GM23338 (cell line): ENCODE measurements around the gene TMEM37. TPM values are rescaled to one million over a fixed set of nuclear protein-coding genes. Genes with fewer than 3 reads are reported as not detected.

Experiments used
- ATAC-seq: fragments of 200-7000 bp; cut with Tn5 transposase; 3 replicates; pipeline ENCODE4 v1.9.1; 2020
- DNase-seq: peaks from one replicate; pipeline ENCODE4 v3.0.0-alpha.2; 2015; ENCODE audit warnings: low spot score
- H2AFZ ChIP-seq: fragments of 200-600 bp; sonication (generic); 2 replicates; pipeline ENCODE4 v1.8.0; 2016; ENCODE audit warnings: antibody characterized with exemption, mild to moderate bottlenecking, moderate library complexity
- H3F3A ChIP-seq: fragments of 200-600 bp; sonication (generic); replicated peaks from 2 replicates; pipeline ENCODE4 v1.8.0; 2017; ENCODE audit warnings: antibody characterized with exemption, mixed run types, low read depth
- H3K27ac ChIP-seq: fragments of 200-600 bp; sonication (generic); 2 replicates; pipeline ENCODE4 v1.6.1; 2016; ENCODE audit warnings: low read depth
- H3K27me3 ChIP-seq: fragments of 200-600 bp; sonication (generic); 2 replicates; pipeline ENCODE4 v1.8.0; 2016; ENCODE audit warnings: mild to moderate bottlenecking, mixed run types, moderate library complexity; ENCODE audit not compliant: insufficient read depth
- H3K36me3 ChIP-seq: fragments of 200-600 bp; sonication (generic); 2 replicates; pipeline ENCODE4 v1.8.0; 2016; ENCODE audit warnings: mild to moderate bottlenecking; ENCODE audit not compliant: insufficient read depth
- H3K4me1 ChIP-seq: fragments of 200-600 bp; sonication (generic); 2 replicates; pipeline ENCODE4 v1.8.0; 2016; ENCODE audit warnings: mild to moderate bottlenecking, moderate library complexity; ENCODE audit not compliant: insufficient read depth
- H3K4me2 ChIP-seq: fragments of 200-600 bp; sonication (generic); 2 replicates; pipeline ENCODE4 v1.7.1; 2017; ENCODE audit warnings: mixed run types
- H3K4me3 ChIP-seq: fragments of 200-600 bp; sonication (generic); 2 replicates; pipeline ENCODE4 v1.6.1; 2016; ENCODE audit warnings: mixed run types
- H3K79me2 ChIP-seq: fragments of 200-600 bp; sonication (generic); replicated peaks from 2 replicates; pipeline ENCODE4 v1.8.0; 2017; ENCODE audit warnings: mild to moderate bottlenecking; ENCODE audit not compliant: insufficient read depth
- H3K9me2 ChIP-seq: fragments of 200-600 bp; sonication (generic); 2 replicates; pipeline ENCODE4 v1.8.0; 2017; ENCODE audit not compliant: insufficient read depth
- H4K20me1 ChIP-seq: fragments of 200-600 bp; sonication (generic); replicated peaks from 2 replicates; pipeline ENCODE4 v1.8.0; 2017; ENCODE audit warnings: mild to moderate bottlenecking; ENCODE audit not compliant: insufficient read depth
- H3K27ac Mint-ChIP-seq: 2 replicates; pipeline ENCODE4 v1.8.0; 2020; ENCODE audit warnings: inconsistent platforms, mild to moderate bottlenecking, moderate library complexity, mixed read lengths
- H3K27me3 Mint-ChIP-seq: 3 replicates; pipeline ENCODE4 v1.8.0; 2022; ENCODE audit warnings: low read depth, mild to moderate bottlenecking, moderate library complexity, mixed read lengths, inconsistent platforms; ENCODE audit not compliant: insufficient read depth, poor library complexity
- H3K36me3 Mint-ChIP-seq: 3 replicates; pipeline ENCODE4 v1.8.0; 2021; ENCODE audit warnings: low read depth, mild to moderate bottlenecking, inconsistent platforms, moderate library complexity, mixed read lengths
- H3K4me1 Mint-ChIP-seq: 3 replicates; pipeline ENCODE4 v1.8.0; 2020; ENCODE audit warnings: mild to moderate bottlenecking, inconsistent platforms, mixed read lengths
- H3K4me3 Mint-ChIP-seq: 3 replicates; pipeline ENCODE4 v1.8.0; 2021; ENCODE audit warnings: moderate library complexity, mild to moderate bottlenecking, inconsistent platforms, mixed read lengths
- H3K9me3 Mint-ChIP-seq: 3 replicates; pipeline ENCODE4 v1.8.0; 2020; ENCODE audit warnings: moderate library complexity, mild to moderate bottlenecking, inconsistent platforms, mixed read lengths
- CTCF ChIP-seq, 2 experiments: fragments of 200-600 bp in 1 of 2; sonication (generic) in 1 of 2; conservative IDR thresholded peaks; 2 replicates each; pipeline versions ENCODE4 v1.5.1 to v1.6.1; 2016 to 2017; ENCODE audit warnings: antibody characterized with exemption in 2 of 2, low read depth in 2 of 2, mild to moderate bottlenecking in 2 of 2, moderate library complexity in 1 of 2
- EZH2 ChIP-seq: fragments of 200-600 bp; sonication (generic); IDR thresholded peaks from one replicate; pipeline ENCODE4 v1.8.0; 2017; ENCODE audit warnings: antibody characterized with exemption, mild to moderate bottlenecking, low read depth; ENCODE audit not compliant: unreplicated experiment
- JUNB ChIP-seq: IDR thresholded peaks from one replicate; pipeline ENCODE4 v1.6.1; 2016; ENCODE audit warnings: antibody characterized with exemption; ENCODE audit not compliant: unreplicated experiment
- POLR2AphosphoS5 ChIP-seq: IDR thresholded peaks from 2 replicates; pipeline ENCODE4 v1.6.1; 2016; ENCODE audit warnings: antibody characterized with exemption, low read depth
- STAT1 ChIP-seq: IDR thresholded peaks from one replicate; pipeline ENCODE4 v1.6.1; 2016; ENCODE audit warnings: antibody characterized with exemption; ENCODE audit not compliant: unreplicated experiment
- ZNF114 ChIP-seq: fragments of 250-450 bp; sonication (Bioruptor Pico); IDR thresholded peaks from 2 replicates; pipeline ENCODE4 v1.5.0; 2020; ENCODE audit warnings: mild to moderate bottlenecking, moderate library complexity
- ZNF331 ChIP-seq: fragments of 250-450 bp; sonication (Bioruptor Pico); IDR thresholded peaks from 2 replicates; pipeline ENCODE4 v1.5.0; 2020; ENCODE audit warnings: low read depth, mild to moderate bottlenecking, moderate library complexity
- polyA plus RNA-seq: library from polyadenylated mRNA; unstranded; fragments of >200 nt; fragmentation: Nextera tagmentation; extraction: Ambion mirVana; gene quantifications from 2 replicates; pipeline ENCODE4 v1.2.1, GENCODE V29; 2016
- total RNA-seq: library from RNA; depleted of rRNA; stranded (reverse); fragments of >200 nt; shearing (Covaris generic); gene quantifications from 2 replicates; pipeline ENCODE4 v1.2.3, GENCODE V29; 2014

TMEM37 gene
- total and polyA plus RNA-seq, 2 experiments from 2014 or later: 8.6 to 8.8 TPM

GRCh38 chr2:119385466-119385865, 46.2 kb upstream of the TMEM37 start:
- TF ChIP-seq EZH2: no peak
- TF ChIP-seq POLR2AphosphoS5: no peak
- no peak for TF ChIP-seq ZNF114
- TF ChIP-seq CTCF (conservative IDR thresholded peaks at IDR 0.05; ENCODE audit: low read depth in 2 of 2): no peak
- TF ChIP-seq JUNB: no peak
- TF ChIP-seq STAT1: no peak
- H3F3A ChIP-seq: no peaks in the 10 kb centered on the region
- DNase-seq (no peak), ATAC-seq (no peak)
- no peak overlapping the region for H3K4me3 Mint-ChIP-seq
- H4K20me1 ChIP-seq: no peaks in the 10 kb centered on the region
- peaks cover 15% of the 10 kb centered on the region for H3K4me1 Mint-ChIP-seq
- no peak overlapping the region for H3K4me3 ChIP-seq
- no peaks in the 10 kb centered on the region for H3K36me3 ChIP-seq
- no peak overlapping the region for H2AFZ ChIP-seq
- H3K4me1 ChIP-seq: 0 out of 2 replicates have a peak, but pooled peaks cover 9% of the 10 kb centered on the region
- no peaks in the 10 kb centered on the region for H3K27me3 ChIP-seq
- H3K27ac ChIP-seq: no peak overlapping the region
- H3K4me2 ChIP-seq: no peak overlapping the region
- H3K79me2 ChIP-seq: no peaks in the 10 kb centered on the region
- H3K9me2 ChIP-seq: no peaks in the 10 kb centered on the region
- H3K27me3 Mint-ChIP-seq: peaks cover 2% of the 10 kb centered on the region
- no peaks in the 10 kb centered on the region for H3K9me3 Mint-ChIP-seq
- H3K36me3 Mint-ChIP-seq: no peaks in the 10 kb centered on the region
- no peak overlapping the region for H3K27ac Mint-ChIP-seq

GRCh38 chr2:119387381-119388129, 44.1 kb upstream of the TMEM37 start:
- Mint-ChIP-seq H3K4me1 (peaks cover 15% of the 10 kb centered on the region), H3K27ac (no peak overlapping the region), H3K9me3 (no peaks in the 10 kb centered on the region), H3K36me3 (no peaks in the 10 kb centered on the region), H3K27me3 (peaks cover 5% of the 10 kb centered on the region), H3K4me3 (no peak overlapping the region)
- H3K36me3 ChIP-seq: no peaks in the 10 kb centered on the region
- 0 out of 2 replicates have a peak, but pooled peaks cover 9% of the 10 kb centered on the region for H3K4me1 ChIP-seq
- 0 out of 2 replicates have a peak overlapping the region, but pooled peaks have one; percentile 33 for H2AFZ ChIP-seq
- no peak overlapping the region for H3K4me3 ChIP-seq
- DNase-seq (peak; percentile 17), ATAC-seq (no peak)
- TF ChIP-seq POLR2AphosphoS5 (no peak), CTCF (conservative IDR thresholded peaks at IDR 0.05; ENCODE audit: low read depth in 2 of 2) (peak in 1 of 2 experiments; percentile 22; a peak in 2 of 4 replicates), STAT1 (no peak), ZNF331 (no peak), JUNB (no peak)
- H3F3A ChIP-seq: no peaks in the 10 kb centered on the region
- no peak overlapping the region for H3K4me2 ChIP-seq
- H3K79me2 ChIP-seq: no peaks in the 10 kb centered on the region
- no peak overlapping the region for H3K27ac ChIP-seq
- H3K9me2 ChIP-seq: no peaks in the 10 kb centered on the region
- H3K27me3 ChIP-seq: no peaks in the 10 kb centered on the region
- no peaks in the 10 kb centered on the region for H4K20me1 ChIP-seq
